ENCODE data around the gene PIBF1.

Gene PIBF1

DNA sequence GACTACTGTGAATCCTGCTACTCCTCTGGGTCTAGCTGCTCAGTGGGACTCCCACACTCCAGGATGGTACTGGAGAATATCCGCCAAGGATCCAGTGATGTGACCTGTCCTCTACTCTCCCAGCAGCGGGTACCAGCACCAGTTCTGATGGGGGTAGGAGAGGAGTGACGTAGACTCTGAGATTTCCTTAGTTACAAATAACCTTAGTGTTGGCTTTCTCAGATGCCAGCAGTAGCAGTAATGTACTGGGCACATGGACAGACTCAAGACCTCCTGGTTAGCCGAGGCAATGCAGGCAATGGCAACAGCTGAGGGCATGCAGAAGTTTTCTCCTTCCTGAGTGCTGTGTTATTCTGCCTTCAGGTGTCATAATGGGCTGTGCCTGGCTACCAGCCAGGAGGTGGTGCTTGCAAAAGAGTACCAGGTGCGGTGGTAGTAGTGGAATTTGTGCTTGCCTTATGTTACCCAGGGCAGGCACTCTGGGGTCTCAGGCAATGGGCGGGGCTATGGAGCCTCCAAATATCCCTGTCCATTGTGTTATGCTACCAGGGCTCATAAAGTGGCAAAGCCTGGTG, 171.5 kb downstream of the PIBF1 start:
- H3K4me3 ChIP-seq (ENCODE audit: low read depth, low read length), result no peak overlapping the region
- TF ChIP-seq, protein P1, sequence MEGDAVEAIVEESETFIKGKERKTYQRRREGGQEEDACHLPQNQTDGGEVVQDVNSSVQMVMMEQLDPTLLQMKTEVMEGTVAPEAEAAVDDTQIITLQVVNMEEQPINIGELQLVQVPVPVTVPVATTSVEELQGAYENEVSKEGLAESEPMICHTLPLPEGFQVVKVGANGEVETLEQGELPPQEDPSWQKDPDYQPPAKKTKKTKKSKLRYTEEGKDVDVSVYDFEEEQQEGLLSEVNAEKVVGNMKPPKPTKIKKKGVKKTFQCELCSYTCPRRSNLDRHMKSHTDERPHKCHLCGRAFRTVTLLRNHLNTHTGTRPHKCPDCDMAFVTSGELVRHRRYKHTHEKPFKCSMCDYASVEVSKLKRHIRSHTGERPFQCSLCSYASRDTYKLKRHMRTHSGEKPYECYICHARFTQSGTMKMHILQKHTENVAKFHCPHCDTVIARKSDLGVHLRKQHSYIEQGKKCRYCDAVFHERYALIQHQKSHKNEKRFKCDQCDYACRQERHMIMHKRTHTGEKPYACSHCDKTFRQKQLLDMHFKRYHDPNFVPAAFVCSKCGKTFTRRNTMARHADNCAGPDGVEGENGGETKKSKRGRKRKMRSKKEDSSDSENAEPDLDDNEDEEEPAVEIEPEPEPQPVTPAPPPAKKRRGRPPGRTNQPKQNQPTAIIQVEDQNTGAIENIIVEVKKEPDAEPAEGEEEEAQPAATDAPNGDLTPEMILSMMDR (IDR thresholded peaks at IDR 0.05; ENCODE audit: borderline replicate concordance, insufficient read depth, low read depth, low read length), result no peak

DNA sequence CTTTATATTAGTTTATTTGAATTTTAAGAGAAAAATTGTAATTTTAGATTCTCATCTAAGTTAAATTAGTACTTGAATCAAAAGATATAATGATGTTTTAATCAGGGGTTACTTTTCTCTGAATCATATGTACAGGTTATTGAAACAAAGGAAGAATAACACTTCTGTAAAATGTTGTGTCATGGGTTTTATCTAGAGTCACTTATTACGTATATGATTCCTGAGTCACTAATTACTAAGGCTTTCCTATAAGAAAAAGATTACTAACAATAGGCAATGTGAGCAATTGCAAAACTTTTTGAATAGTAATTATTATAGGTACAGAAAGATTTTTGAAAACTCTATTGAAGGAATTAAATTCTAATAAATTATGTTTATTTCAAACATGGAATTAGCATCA, 177.7 kb downstream of the PIBF1 start:
- TF ChIP-seq, protein P1 (IDR thresholded peaks at IDR 0.05; ENCODE audit: borderline replicate concordance, insufficient read depth, low read depth, low read length), result no peak

DNA sequence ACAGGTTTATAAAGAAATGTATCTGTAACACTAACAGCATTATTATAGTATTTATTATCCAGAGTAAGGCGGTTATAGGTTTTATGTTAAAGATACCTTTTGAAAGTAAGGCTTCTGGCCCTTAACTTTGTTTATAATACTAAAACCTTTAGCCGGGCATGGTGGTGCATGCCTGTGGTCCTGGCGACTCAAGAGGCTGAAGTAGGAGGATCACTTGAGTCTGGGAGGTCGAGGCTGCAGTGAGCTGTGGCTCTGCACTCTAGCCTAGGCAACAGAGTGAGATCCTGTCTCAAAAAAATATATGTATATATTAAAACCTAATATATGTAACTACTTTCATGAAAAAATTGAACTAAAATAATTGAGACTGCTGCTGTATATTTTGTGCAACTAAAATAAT, 178.2 kb downstream of the PIBF1 start:
- TF ChIP-seq, protein P1 (IDR thresholded peaks at IDR 0.05; ENCODE audit: borderline replicate concordance, insufficient read depth, low read depth, low read length), result no peak
- H3K4me3 ChIP-seq (ENCODE audit: low read depth, low read length), result no peak overlapping the region

More for the DNA sequence above, 177.7 kb downstream of the PIBF1 start:
- H3K4me3 ChIP-seq (ENCODE audit: low read depth, low read length), result no peak overlapping the region

DNA sequence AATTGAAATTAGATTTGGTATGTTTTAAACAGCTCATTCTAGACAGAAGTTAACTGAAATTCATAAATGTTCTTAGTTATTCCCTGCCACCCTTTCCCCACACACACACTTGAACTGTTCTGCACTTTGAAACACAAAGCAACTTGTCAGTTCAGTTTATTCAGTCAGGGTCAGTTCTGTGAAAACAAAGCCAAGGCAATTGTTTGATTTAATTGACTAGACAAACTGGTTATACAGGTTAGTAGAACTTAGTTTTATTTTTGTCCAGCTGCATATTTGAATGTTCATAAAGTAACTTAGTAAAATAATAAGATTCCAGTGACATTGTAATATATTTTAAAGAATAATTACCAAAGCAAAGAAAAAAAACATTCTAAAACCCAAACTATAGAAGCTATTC, 178.6 kb downstream of the PIBF1 start:
- TF ChIP-seq, protein P1 (IDR thresholded peaks at IDR 0.05; ENCODE audit: borderline replicate concordance, insufficient read depth, low read depth, low read length), result no peak
- no peak overlapping the region for H3K4me3 ChIP-seq (ENCODE audit: low read depth, low read length)

DNA sequence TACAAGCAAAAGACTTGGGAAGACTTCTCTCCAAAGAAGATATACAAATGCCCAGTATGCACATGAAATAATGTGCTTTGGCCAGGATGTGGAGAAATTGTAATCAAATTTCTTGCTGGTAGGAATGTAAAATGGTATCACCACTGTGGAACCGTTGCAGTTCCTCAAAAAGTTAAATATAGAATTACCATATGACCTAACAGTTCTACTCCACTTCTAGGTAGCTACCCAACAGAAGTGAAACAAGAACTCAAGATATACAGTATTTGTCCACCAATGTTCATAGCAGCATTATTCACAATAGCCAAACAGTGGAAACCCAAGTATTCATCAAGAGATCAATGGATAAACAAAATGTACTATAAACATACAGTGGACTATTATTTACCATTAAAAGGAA, 181.8 kb downstream of the PIBF1 start:
- no peak overlapping the region for H3K4me3 ChIP-seq (ENCODE audit: low read depth, low read length)
- TF ChIP-seq, protein P1 (IDR thresholded peaks at IDR 0.05; ENCODE audit: borderline replicate concordance, insufficient read depth, low read depth, low read length), result no peak

DNA sequence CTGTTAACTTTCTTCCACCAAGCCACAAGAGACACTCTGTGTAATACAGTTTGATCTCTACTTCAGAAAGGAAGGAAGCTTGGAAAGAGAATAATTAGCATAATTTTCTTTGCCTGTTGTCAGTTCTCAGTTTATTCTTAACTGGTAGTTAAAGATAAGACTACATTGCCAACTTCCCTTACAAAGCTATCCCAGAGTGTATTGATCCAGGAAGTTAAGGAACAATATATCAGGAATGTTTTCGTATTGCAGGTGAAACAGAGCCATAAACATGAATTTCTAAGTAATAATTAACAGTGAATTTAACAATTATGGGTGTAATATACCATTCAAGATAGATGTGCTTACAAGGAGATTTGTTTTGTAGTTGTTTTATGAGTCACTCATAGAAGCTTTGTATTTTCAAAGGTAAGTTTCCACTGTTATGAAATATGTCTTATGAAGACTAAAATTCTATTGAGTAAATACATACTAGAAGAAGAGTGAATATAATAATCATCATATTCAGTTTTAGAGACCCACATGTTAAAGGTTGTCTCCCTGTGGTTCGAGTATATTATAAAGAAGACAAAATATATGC, 188.5 kb downstream of the PIBF1 start:
- TF ChIP-seq, protein P1 (IDR thresholded peaks at IDR 0.05; ENCODE audit: borderline replicate concordance, insufficient read depth, low read depth, low read length), result no peak
- H3K4me3 ChIP-seq (ENCODE audit: low read depth, low read length), result no peak overlapping the region

DNA sequence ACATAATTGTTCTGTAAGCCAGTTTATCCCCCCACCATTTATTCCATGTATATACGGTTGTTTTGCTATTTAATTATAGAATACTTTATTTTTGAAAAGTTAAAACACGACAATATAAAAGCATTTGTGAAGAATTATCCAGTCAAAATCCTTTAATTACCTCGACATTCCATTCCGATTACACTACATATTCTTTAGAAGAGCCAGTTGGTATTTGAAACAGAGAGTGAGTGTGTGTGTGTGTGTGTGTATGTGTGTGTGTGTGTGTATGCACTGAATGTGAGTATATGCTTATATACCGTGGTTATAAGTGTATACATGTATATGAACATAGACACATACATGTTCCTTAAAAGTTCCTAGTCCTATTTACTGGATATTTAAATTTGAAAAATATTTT, 189.0 kb downstream of the PIBF1 start:
- TF ChIP-seq, protein P1 (IDR thresholded peaks at IDR 0.05; ENCODE audit: borderline replicate concordance, insufficient read depth, low read depth, low read length), result no peak
- no peak overlapping the region for H3K4me3 ChIP-seq (ENCODE audit: low read depth, low read length)

All from GM12875 (cell line).